Activated naive CD4-positive, alpha-beta T cell treated with anti-CD3 and anti-CD28 coated beads, Interleukin-2, amount 50 U/mL, for 72 hours (primary cell): Measurements from ENCODE around the gene LPAR3. TPM values are rescaled to one million over a fixed set of nuclear protein-coding genes. Genes with fewer than 3 reads are reported as not detected.

ENCODE experiments used
- ATAC-seq, 2 donors: fragments of 150-1000 bp; cut with Tn5 transposase; 2 replicates each; pipeline ENCODE4 v1.10.0; 2021; ENCODE audit warnings: mild to moderate bottlenecking in 2 of 2, moderate library complexity in 2 of 2
- DNase-seq, 2 donors: peaks; one replicate each; pipeline ENCODE4 v3.0.0; 2021 to 2022; ENCODE audit warnings: low spot score in 2 of 2
- H3K27ac Mint-ChIP-seq, 2 donors: one replicate each; pipeline ENCODE4 v1.8.0; 2022; ENCODE audit warnings: mild to moderate bottlenecking in 2 of 2, mixed read lengths in 2 of 2
- H3K36me3 Mint-ChIP-seq, 2 donors: one replicate each; pipeline ENCODE4 v1.8.0; 2022; ENCODE audit warnings: mixed read lengths in 2 of 2
- H3K9me3 Mint-ChIP-seq, 2 donors: one replicate each; pipeline ENCODE4 v1.8.0; 2022; ENCODE audit warnings: mixed read lengths in 2 of 2
- total RNA-seq, 2 donors: library from RNA; stranded (reverse); gene quantifications; one replicate each; pipeline ENCODE4 v1.2.3, GENCODE V29; 2022

Gene LPAR3
- under 1 TPM in 1 of 2 donors, not detected in 1; 0.35 TPM for total RNA-seq

- ATAC-seq (peak; percentile 60 to 78), DNase-seq (peak in 1 of 2 donors; percentile 36)
- Mint-ChIP-seq H3K36me3 (peaks cover 0 to 13% of the 10 kb centered on the region in 2 donors), H3K9me3 (no peaks in the 10 kb centered on the region), H3K27ac (no peak within 1 kb of the TSS)
Observed at GRCh38 chr1:84892705-84893618, at the start of gene LPAR3. Gene LPAR3, minus strand, starts transcription at chr1:84893206. Its CDS starts 27,086 bp downstream, at chr1:84866120.

GRCh38 chr1:84941843-84942242 is 48.8 kb upstream of the LPAR3 start:
- Mint-ChIP-seq H3K9me3 (no peaks in the 10 kb centered on the region), H3K27ac (no peak overlapping the region), H3K36me3 (no peaks in the 10 kb centered on the region)
- ATAC-seq (no peak), DNase-seq (no peak)

- Mint-ChIP-seq H3K9me3 (no peaks in the 10 kb centered on the region), H3K36me3 (no peaks in the 10 kb centered on the region), H3K27ac (no peak overlapping the region)
- DNase-seq (no peak), ATAC-seq (no peak)
Observed at GRCh38 chr1:84940481-84940880, 47.5 kb upstream of the LPAR3 start.

GRCh38 chr1:84939761-84940160 is 46.8 kb upstream of the LPAR3 start:
- ATAC-seq (no peak), DNase-seq (no peak)
- Mint-ChIP-seq H3K27ac (no peak overlapping the region), H3K36me3 (no peaks in the 10 kb centered on the region), H3K9me3 (no peaks in the 10 kb centered on the region)

- Mint-ChIP-seq H3K36me3 (no peaks in the 10 kb centered on the region), H3K27ac (peak overlapping the region in 1 of 2 donors; percentile 3), H3K9me3 (no peaks in the 10 kb centered on the region)
- no peak for ATAC-seq
- DNase-seq: no peak
Observed at GRCh38 chr1:84939151-84939550, 46.1 kb upstream of the LPAR3 start.

GRCh38 chr1:84936116-84936810 is 43.3 kb upstream of the LPAR3 start:
- peak; percentile 51 for ATAC-seq

GRCh38 chr1:84933011-84933611 is 40.1 kb upstream of the LPAR3 start:
- Mint-ChIP-seq H3K9me3 (no peaks in the 10 kb centered on the region), H3K27ac (peak overlapping the region in 1 of 2 donors; percentile 35), H3K36me3 (peaks cover 0 to 3% of the 10 kb centered on the region in 2 donors)
- no peak for DNase-seq
- no peak for ATAC-seq

More at GRCh38 chr1:84936116-84936810, 43.3 kb upstream of the LPAR3 start:
- H3K27ac Mint-ChIP-seq: no peak overlapping the region
- peak in 1 of 2 donors; percentile 17 for DNase-seq
- no peaks in the 10 kb centered on the region for H3K9me3 Mint-ChIP-seq
- H3K36me3 Mint-ChIP-seq: no peaks in the 10 kb centered on the region

GRCh38 chr1:84930831-84931230 is 37.8 kb upstream of the LPAR3 start:
- no peak for DNase-seq
- H3K27ac Mint-ChIP-seq: no peak overlapping the region
- H3K36me3 Mint-ChIP-seq: peaks cover 0 to 4% of the 10 kb centered on the region in 2 donors
- peak in 1 of 2 donors; percentile 51 for ATAC-seq
- H3K9me3 Mint-ChIP-seq: no peaks in the 10 kb centered on the region

GRCh38 chr1:84930329-84930728 is 37.3 kb upstream of the LPAR3 start:
- ATAC-seq (no peak), DNase-seq (no peak)
- peaks cover 0 to 4% of the 10 kb centered on the region in 2 donors for H3K36me3 Mint-ChIP-seq
- no peak overlapping the region for H3K27ac Mint-ChIP-seq
- H3K9me3 Mint-ChIP-seq: no peaks in the 10 kb centered on the region

- H3K9me3 Mint-ChIP-seq: no peaks in the 10 kb centered on the region
- ATAC-seq (no peak), DNase-seq (no peak)
- H3K36me3 Mint-ChIP-seq: peaks cover 0 to 4% of the 10 kb centered on the region in 2 donors
- no peak overlapping the region for H3K27ac Mint-ChIP-seq
Observed at GRCh38 chr1:84929581-84929980, 36.6 kb upstream of the LPAR3 start.

GRCh38 chr1:84928979-84929378 is 36.0 kb upstream of the LPAR3 start:
- Mint-ChIP-seq H3K36me3 (peaks cover 0 to 4% of the 10 kb centered on the region in 2 donors), H3K9me3 (no peaks in the 10 kb centered on the region), H3K27ac (no peak overlapping the region)
- DNase-seq: no peak
- ATAC-seq: peak in 1 of 2 donors; percentile 34

- no peak overlapping the region for H3K27ac Mint-ChIP-seq
Observed at GRCh38 chr1:84923317-84923716, 30.3 kb upstream of the LPAR3 start.

GRCh38 chr1:84920159-84920558 is 27.2 kb upstream of the LPAR3 start:
- no peak for DNase-seq
- ATAC-seq: no peak
- Mint-ChIP-seq H3K36me3 (no peaks in the 10 kb centered on the region), H3K27ac (no peak overlapping the region), H3K9me3 (no peaks in the 10 kb centered on the region)

More at GRCh38 chr1:84923317-84923716, 30.3 kb upstream of the LPAR3 start:
- DNase-seq (no peak), ATAC-seq (no peak)
- peaks cover 0 to 3% of the 10 kb centered on the region in 2 donors for H3K36me3 Mint-ChIP-seq
- H3K9me3 Mint-ChIP-seq: no peaks in the 10 kb centered on the region

- Mint-ChIP-seq H3K36me3 (no peaks in the 10 kb centered on the region), H3K9me3 (no peaks in the 10 kb centered on the region), H3K27ac (no peak overlapping the region)
- ATAC-seq: no peak
- no peak for DNase-seq
Observed at GRCh38 chr1:84919461-84919970, 26.5 kb upstream of the LPAR3 start.

GRCh38 chr1:84918726-84919336 is 25.8 kb upstream of the LPAR3 start:
- H3K9me3 Mint-ChIP-seq: no peaks in the 10 kb centered on the region
- DNase-seq (no peak), ATAC-seq (no peak)
- H3K27ac Mint-ChIP-seq: no peak overlapping the region
- no peaks in the 10 kb centered on the region for H3K36me3 Mint-ChIP-seq

- no peak for DNase-seq
- Mint-ChIP-seq H3K9me3 (no peaks in the 10 kb centered on the region), H3K27ac (no peak overlapping the region), H3K36me3 (no peaks in the 10 kb centered on the region)
- ATAC-seq: no peak
Observed at GRCh38 chr1:84916897-84917296, 23.9 kb upstream of the LPAR3 start.
